GM19395 (cell line): ENCODE data around the gene UPK1B.
"Not testable (repeated sequence)": the region's sequence is repeated elsewhere in the genome, so short reads cannot be mapped to it uniquely, and the experiment has no call there.

Experiments
- ATAC-seq: cut with Tn5 transposase; IDR thresholded peaks from one replicate; pipeline ENCODE4 v1.9.1; 2021; ENCODE audit warnings: mild to moderate bottlenecking, moderate library complexity; ENCODE audit not compliant: unreplicated experiment

The UPK1B gene

DNA sequence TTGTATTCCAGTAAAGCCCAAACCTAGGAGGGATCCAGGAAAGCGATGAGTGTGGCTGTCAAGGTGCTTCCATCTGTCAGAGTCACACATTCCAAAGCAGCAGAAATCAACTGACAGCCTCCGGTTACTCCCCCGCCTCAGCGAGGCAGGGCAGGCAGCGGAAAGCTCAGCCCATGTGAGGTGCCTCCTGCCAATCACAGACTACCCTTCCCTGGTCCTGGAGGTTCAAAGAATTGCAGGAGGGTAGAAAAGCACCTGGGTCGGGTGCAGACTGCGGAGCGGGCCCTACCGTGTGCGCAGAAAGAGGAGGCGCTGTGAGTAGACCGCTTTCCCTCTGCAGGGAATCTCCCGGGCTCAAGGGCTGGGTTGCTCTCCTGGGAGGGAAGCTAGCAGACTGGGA is at the start of gene UPK1B:
UPK1B (plus strand) TSS at position 274 of the 400 bp plus-strand sequence. CDS start 13,144 bp downstream, outside the sequence.
- ATAC-seq, result no peak

DNA sequence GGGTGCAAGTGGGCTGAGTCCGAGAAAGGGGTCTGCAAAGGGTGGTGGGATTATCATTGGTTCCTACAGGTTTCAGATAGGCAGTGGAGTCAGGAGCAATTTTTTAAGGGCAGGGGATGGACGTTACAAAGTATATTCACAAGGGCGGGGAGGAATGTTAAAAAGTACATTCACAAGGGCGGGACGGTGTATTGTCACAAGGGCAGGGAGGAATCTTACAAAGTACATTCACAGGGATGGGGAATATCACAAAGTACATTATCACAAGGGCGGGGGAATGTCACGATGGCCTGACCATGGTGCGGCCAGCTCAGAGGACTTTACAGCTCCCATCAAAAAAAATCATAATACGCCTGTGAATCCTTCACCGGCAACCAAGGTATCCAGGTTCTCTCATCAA is 48.1 kb upstream of the UPK1B start:
- no peak for ATAC-seq

DNA sequence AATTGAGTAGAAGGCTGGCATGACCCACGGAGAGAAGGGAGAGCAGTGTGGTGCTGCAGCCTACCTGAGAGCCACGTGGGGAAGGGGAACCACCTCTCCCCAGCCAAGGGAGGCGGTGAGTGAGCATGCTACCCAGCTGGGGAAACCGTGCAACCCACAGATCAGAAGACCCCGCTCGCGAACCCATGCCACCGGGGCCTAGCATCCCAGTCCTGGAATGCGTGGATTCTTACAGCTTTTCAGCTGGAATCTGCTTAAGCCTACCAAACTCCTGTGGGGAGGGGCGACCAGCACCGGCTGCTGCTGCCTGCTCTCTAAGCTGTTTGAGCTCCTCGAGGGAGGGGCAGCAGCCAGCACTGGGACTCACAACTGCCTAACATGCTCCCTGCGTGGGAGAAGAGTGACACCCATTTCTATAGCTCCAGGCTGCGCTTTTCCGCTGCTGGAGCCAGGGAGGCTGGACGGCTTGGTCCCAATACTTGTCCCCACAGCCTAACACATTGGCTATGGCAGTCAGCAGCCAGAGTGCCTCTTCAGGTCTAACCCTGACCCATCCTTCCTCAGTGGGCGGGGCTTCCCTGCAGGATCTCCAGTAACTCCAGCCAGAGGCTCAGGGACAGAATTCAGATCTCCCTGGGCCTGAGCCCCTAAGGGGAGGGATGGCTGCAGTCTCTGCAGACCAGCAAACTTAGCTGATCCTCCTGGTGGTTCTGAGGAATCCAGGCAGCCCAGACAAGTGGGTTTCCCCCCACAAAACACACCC is 47.5 kb upstream of the UPK1B start:
- ATAC-seq, result no peak

DNA sequence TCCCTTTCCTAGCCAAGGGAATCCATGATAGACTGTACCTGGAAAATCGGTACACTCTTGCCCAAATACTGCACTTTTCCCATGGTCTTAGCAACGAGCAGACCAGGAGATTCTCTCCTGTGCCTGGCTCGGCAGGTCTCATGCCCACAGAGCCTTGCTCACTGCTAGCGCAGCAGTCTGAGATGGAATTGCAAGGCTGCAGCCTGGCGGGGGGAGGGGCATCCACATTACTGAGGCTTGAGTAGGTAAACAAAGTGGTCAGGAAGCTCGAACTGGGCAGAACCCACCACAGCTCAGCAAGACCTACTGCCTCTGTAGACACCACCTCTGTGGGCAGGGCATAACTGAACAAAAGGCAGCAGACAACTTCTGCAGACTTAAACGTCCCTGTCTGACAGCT is 43.1 kb upstream of the UPK1B start:
- not testable (repeated sequence) for ATAC-seq

DNA sequence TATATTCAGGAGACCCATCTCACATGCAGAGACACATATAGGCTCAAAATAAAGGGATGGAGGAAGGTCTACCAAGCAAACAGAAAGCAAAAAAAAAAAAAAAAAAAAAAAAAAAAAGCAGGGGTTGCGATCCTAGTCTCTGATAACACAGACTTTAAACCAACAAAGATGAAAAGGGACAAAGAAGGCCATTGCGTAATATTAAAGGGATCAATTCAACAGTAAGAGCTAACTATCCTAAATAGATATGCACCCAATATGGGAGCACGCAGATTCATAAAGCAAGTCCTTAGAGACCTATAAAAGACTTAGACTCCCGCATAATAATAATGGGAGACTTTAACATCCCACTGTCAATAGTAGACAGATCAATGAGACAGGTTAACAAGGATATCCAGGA is 41.1 kb upstream of the UPK1B start:
- ATAC-seq, result not testable (repeated sequence)

DNA sequence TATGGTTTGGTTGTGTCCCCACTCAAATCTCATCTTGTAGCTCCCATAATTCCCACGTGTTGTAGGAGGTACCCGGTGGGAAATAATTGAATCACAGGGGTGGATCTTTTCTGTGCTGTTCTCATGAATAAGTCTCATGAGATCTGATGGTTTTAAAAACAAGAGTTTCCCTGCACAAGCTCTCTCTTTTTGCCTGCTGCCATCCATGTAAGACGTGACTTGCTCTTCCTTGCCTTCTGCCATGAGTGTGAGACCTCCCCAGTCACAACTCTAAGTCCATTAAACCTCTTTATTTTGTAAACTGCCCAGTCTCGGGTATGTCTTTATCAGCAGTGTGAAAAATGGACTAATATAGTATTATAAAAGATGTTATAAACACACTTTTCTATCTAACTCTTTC is 34.0 kb upstream of the UPK1B start:
- not testable (repeated sequence) for ATAC-seq

DNA sequence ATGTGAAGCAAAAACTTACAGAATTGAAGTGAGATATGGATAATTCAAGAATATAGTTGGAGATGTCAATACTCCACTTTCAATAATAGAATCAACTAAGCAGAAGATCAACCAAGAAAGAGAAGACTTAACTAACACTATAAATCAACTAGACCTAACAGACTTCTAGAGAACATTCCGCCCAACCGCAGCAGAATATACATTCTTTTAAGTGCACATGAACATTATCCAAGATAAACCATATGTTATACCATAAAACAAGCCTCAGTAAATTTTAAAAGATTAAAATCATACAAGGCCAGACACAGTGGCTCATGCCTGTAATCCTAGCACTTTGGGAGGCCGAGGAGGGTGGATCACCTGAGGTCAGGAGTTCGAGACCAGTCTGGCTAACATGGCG is 32.9 kb upstream of the UPK1B start:
- no peak for ATAC-seq

DNA sequence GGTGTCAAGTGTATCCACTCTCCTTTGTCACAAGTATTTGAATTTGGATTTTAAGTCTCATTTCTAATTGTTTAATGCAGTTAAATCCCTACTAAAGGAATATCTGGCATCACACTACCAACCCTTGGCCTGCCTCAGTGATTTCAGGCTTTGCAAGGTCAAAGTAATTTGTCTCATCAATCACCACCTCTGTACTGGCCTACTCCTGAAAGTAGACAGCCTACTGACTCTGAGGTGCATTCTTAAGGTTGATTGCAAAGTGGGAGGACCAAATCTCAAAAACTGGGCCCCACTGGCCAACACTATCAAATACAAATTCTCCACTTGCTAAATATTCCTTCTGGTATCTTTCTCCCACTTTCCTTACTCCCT is 28.3 kb upstream of the UPK1B start:
- ATAC-seq, result peak; percentile 50

DNA sequence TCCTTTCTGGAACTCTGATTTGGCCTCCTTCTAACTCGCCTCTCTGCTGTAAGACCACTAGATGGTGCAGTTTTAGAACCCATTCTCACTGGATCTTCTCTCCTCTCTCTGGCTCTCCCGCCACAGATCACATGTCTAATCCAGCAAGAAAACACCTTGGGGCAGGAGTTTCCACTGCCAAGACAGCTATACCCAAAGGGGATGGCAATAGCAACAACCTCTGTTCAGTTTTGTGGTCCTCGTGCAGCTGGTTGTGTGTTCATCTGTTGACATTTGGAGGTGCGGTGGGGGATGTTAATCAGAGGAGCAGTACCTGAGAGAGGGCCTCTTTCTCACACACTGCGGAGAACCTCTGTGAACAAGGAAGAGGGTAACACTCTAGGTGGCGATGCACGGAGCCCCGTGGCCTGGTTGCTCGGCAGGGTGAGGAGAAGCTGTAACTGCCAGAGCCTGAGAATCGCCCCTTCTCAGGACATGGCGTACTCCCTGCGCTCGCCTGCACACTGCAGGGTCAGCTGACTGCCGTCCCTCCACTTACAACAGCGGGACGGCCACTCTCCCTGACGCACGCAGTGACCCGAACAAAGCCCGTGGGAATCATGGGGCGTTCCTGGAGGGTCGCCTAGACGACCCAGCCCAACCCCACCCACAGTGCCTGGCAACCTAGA is 27.8 kb upstream of the UPK1B start, which contains the start of gene TEX55:
TEX55 (plus strand) TSS at position 666 of the 668 bp plus-strand sequence. CDS start 25 bp downstream, outside the sequence.
- peak; percentile 77 for ATAC-seq

DNA sequence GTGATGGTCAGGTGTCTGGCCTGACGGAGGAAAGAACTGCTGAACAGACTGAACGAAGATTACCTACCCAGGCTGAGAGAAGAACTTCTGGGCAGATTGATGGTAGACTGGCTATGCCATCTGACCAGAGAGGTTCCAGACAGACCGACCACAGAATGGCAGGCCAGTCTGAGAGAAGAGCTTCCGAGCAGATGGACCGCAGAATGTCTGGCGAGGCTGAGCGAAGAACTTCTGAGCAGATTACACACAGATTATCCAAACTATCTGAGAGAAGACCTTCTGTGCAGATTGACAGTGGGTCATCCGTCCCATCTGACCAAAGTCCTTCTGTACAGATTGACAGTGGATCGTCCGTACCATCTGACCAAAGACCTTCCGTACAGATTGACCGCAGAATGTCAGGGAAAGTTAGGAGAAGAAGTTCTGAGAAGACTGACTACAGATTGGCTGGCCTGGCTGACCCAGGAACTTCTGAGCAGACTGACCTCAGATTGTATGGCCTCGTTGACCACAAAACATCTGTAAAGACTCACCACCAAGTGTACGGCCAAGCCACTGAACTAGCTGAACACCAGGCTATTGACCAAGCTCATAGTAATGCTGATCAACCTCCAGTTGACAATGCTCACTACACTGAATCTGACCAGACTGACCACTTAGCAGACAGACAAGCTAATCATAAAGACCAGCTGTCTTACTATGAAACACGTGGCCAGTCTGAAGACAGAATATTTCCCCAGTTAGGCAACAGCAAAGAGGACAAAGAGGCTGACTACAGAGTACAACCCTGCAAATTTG is 26.6 kb upstream of the UPK1B start:
- ATAC-seq, result no peak

DNA sequence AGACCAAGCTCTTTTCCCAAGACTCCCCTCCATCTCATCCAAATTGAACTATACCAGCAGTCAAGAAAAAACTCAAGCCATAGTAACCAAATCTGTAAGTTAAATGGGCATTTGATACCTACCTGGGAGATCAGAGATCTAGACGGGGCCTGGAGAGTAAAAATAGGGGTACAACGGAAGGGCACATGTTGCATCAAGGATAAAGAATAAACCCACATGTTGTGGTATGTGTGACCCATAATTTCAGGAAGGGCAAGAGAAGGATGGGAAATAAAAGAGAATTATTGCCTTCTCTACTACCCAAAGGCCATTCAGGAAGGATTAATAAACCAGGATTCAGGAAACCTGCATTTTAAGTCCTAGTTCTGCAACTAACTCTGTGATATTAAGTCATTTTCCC is 25.9 kb upstream of the UPK1B start:
- no peak for ATAC-seq

DNA sequence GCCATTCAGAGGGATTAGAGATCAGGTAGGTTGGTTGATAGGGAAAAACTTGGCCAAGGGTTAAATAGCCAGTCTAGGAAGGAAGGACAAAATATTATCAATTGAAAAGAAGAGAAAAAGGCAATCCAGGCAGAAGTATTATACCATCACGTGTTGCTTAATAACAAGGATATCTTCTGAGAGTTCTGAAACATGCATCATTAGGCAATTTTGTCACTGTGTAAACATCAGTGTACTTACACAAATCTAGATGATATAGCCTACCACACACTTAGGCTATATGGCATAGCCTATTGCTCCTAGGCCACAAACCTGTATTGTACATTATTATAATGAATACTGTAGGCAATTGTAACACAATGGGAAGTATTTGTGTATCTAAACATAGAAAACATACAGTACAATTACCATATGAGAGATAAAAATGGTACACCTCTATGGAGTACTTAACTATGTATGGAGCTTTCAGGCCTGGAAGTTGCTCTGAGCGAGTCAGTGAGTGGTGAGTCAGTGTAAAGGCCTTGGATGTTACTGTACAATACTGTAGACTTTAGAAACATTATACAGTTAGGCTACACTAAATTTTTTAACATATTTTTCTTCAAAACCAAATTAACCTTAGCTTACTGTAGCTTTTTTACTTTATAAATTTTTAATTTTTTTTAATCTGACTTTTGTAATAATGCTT is 24.8 kb upstream of the UPK1B start:
- no peak for ATAC-seq

DNA sequence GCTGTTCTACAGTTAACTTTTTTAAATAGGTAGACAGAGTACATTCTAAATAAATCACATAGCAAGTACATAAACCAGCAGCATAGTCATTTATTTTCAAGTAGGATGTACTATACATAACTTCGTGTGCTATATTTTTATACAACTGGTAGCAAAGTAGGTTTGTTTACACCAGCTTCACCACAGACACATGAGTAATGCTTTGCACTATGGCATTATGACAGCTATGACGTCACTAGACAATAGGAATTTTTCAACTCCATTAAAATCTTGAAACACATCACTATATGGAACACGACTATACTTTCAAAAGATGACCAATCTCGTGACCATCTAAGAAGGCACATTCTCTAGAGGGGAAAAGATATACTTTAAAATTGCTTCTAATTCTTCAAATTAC is 23.9 kb upstream of the UPK1B start:
- no peak for ATAC-seq

DNA sequence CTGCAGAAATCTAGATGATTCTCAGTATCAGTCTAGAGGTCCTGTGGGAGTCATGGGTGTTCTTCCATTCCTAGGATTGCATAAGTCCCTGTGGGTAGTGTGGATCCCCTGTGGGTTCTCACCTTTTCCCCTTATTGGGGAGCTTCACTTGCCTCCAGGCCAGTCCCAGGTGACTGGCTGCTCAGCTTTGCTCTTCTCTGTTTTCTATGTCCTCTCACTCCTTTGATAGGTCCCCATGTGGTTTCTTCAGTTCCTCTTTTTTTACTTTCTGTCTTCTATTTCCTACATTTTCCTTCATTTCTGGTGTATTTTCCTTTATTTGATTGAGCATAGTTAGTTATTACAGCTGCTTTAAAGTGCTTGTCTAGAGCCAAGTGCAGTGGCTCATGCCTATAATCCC is 16.5 kb upstream of the UPK1B start:
- ATAC-seq, result no peak

DNA sequence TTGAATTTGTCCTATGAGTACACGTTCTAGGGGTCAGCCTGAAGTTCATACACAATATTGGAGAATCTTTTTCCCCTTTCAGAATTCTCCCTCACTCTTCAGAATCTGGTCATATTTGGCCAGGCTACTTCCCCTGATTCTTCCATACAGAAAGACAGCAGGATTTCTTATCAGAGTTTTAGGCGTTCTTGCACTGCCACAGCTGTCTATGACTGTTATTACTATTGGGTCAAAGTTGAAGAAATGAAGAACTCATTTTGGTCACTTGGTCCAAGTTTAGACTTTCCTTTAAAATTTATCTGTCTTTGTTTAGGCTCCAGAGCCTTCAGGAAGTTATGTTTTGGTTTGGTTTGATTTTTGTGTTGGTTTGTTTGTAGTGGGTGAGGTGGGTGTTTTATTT is 15.4 kb upstream of the UPK1B start:
- ATAC-seq, result no peak

DNA sequence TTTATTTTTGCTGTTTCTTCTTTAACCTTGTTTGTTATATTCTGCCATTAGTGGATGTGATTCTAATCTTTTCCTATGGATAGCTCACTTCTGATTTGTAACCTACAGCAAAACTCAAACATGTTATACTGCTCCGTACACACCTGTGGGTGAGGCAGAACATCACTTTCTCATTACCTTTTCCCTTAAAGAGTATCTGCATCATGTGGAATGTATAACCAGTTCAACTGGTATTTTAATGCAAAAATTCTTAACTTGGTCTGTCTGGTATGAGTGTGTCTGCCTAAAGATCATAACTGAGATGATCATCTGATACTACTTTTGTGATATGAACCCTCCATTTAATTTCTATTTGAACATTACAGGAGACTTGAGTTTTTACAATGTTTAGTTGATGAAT is 13.0 kb upstream of the UPK1B start:
- no peak for ATAC-seq

DNA sequence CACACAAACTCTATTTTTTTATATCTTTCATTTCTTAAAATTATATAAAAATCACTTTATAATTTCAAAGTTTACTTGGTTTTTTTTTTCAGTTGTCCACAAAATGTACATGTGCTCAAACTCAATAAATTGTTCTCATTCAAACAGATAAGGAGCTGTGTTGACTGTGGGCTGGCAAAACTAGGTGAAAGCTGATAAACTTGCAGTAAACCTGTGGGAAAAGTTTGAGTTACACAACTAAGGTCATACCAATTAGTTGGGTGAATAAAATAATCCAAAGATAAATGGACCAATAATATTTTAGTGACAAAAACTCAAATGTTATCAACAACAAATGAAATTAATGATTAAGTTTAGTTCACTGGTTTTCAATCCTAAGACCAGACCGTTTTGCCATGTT is 12.6 kb upstream of the UPK1B start:
- no peak for ATAC-seq

DNA sequence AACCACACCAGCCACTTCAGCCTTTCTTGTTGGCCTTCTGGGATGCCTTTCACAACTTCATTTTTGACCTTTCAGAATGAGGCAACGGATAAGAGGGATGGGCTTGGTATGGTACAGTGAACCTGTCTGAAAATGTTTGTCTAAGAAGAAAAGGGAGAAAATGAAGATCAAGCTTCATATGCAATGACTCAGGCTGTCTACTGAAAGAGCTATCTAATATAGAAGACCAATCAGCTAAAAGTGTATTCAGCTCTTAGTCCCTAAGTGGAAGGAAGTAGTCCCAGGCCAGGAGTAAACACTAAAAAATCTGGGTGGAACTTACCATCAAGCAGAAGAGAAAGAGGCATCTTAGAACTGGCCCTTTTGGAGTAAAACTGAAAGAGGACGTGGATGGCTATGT is 12.2 kb upstream of the UPK1B start:
- no peak for ATAC-seq

DNA sequence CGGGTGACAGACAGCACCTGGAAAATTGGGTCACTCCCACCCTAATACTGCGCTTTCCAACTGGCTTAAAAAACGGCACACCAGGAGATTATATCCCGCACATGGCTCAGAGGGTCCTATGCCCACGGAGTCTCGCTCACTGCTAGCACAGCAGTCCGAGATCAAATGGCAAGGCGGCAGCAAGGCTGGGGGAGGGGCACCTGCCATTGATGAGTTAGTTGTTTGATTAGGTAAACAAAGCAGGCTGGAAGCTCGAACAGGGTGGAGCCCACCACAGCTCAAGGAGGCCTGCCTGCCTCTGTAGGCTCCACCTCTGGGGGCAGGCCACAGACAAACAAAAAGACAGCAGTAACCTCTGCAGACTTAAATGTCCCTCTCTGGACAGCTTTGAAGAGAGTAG is 8.7 kb upstream of the UPK1B start:
- ATAC-seq, result not testable (repeated sequence)

DNA sequence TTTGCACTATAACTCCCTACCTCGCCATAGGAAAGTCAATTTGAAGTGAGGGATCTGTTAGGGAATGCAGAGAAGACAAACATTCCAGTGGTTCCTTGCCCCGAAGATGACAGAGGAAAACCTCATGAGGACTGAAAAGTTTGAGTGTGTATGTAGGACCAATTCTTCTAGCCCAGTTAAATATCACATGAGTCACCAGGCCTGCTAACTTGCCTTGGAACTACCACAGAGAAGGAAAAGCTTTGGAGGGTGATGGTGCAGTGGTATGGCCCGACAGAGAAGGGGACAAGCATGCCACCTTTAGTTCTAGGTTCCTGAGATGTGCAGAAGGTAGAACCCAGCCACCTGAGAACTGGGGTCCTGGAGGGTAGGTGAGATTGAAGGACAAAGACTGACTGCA is 2.6 kb upstream of the UPK1B start:
- ATAC-seq, result no peak
